ENCODE data around the gene TIMM44. TPM values are rescaled to one million over a fixed set of nuclear protein-coding genes. Genes with fewer than 3 reads are reported as not detected.

The TIMM44 gene
- total RNA-seq, 1 donor from 2014 or later, result 80.7 TPM

DNA sequence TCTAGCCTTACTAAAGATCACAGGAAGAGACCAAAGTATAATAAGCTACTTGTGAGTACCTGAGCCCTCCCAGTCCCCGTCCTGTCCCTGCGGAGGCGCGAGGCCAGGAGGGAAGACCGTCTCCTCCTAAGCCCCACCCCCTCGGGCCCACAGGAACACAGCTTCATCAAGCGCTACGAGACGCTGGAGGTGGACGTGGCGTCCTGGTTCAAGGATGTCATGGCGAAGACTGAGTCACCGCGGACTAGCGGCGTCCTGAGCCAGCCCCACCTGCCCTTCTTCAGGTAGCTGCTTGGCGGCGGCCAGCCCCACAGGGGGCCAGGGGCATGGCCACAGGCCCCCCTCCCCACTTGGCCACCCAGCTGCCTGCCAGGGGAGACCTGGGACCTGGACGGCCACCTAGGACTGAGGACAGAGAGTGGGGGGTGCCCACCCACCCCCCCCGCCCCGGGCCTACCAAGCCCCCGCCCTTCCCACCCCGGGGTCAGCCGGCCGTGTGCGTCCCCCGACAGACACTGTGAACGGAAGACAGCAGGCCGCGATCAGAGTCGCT lies 31.2 kb downstream of the TIMM44 start:
- Mint-ChIP-seq H3K27ac (no peak overlapping the region), H3K27me3 (ENCODE audit: low read depth) (peaks cover 33% of the 10 kb centered on the region)

DNA sequence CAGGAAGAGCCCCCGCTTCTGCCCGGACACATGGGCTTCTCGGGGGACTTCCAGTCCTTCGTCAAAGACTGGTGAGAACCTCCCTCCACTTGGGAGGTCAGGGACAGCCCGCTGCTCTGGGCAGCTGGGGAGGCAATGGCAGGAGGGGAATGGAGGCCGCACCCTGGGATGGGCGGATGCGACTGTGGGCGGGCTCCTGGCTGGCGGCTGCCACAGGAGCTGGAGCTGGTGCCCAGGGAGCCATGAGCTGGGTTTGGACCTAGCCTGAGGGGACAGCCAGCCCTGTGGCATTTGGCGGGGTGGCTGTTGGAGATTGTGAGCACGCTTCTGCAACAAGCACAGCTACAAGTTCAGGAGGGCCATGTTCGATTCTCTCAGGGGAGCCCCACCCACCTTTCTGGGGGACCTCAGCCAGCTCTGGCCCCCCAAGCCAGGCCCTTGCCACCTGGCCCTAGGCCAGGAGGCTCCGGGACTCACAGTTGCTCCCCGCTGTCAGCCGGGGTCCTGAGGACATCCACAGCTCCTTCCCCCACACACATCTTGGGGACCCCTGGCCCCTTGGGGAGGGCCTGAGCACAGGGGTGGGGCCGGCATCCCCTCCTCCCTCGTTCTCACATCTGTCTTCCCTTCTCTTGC lies 31.8 kb downstream of the TIMM44 start:
- H3K4me3 Mint-ChIP-seq, result no peak overlapping the region
- TF ChIP-seq CTCF (IDR thresholded peaks at IDR 0.05; ENCODE audit: unreplicated experiment), result no peak
- peaks cover 28% of the 10 kb centered on the region for H3K27me3 Mint-ChIP-seq (ENCODE audit: low read depth)
- no peak overlapping the region for H3K27ac Mint-ChIP-seq
- H3K36me3 Mint-ChIP-seq, result peaks cover 16% of the 10 kb centered on the region
- peaks cover 3% of the 10 kb centered on the region for H3K4me1 Mint-ChIP-seq
- no peaks in the 10 kb centered on the region for H3K9me3 Mint-ChIP-seq
- DNase-seq (ENCODE audit: low spot score in 2 of 2, unreplicated experiment in 2 of 2), result no peak

More for the DNA sequence above, 31.2 kb downstream of the TIMM44 start:
- Mint-ChIP-seq H3K4me1 (peaks cover 6% of the 10 kb centered on the region), H3K9me3 (no peaks in the 10 kb centered on the region), H3K36me3 (peaks cover 16% of the 10 kb centered on the region), H3K4me3 (no peak overlapping the region)
- no peak for DNase-seq (ENCODE audit: low spot score in 2 of 2, unreplicated experiment in 2 of 2)
- TF ChIP-seq CTCF (IDR thresholded peaks at IDR 0.05; ENCODE audit: unreplicated experiment), result no peak

DNA sequence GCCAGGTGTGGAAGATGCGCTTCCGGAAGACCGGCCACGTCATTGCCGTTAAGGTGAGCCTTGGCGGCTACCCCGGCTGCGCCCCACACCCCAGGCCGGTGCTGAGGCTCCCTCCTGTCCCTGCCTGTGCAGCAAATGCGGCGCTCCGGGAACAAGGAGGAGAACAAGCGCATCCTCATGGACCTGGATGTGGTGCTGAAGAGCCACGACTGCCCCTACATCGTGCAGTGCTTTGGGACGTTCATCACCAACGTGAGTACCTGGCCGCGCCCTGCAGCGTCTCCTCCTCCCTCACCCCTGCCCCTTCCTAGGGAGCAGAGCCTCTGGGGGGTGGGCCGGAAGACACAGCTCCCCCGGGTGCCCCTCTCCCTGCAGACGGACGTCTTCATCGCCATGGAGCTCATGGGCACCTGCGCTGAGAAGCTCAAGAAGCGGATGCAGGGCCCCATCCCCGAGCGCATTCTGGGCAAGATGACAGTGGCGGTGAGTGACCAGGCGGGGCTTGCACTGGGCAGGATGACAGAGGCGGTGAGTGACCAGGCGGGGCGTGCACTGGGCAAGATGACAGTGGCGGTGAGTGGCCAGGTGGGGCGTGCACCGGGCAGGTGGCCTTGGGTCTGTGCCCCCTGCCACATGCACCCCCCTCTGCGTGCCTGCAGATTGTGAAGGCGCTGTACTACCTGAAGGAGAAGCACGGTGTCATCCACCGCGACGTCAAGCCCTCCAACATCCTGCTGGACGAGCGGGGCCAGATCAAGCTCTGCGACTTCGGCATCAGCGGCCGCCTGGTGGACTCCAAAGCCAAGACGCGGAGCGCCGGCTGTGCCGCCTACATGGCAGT lies 32.9 kb downstream of the TIMM44 start:
- Mint-ChIP-seq H3K36me3 (peaks cover 16% of the 10 kb centered on the region), H3K4me3 (no peak overlapping the region), H3K27ac (no peak overlapping the region), H3K4me1 (peaks cover 4% of the 10 kb centered on the region), H3K27me3 (ENCODE audit: low read depth) (peaks cover 20% of the 10 kb centered on the region), H3K9me3 (no peaks in the 10 kb centered on the region)
- TF ChIP-seq CTCF (IDR thresholded peaks at IDR 0.05; ENCODE audit: unreplicated experiment), result no peak
- no peak for DNase-seq (ENCODE audit: low spot score in 2 of 2, unreplicated experiment in 2 of 2)

DNA sequence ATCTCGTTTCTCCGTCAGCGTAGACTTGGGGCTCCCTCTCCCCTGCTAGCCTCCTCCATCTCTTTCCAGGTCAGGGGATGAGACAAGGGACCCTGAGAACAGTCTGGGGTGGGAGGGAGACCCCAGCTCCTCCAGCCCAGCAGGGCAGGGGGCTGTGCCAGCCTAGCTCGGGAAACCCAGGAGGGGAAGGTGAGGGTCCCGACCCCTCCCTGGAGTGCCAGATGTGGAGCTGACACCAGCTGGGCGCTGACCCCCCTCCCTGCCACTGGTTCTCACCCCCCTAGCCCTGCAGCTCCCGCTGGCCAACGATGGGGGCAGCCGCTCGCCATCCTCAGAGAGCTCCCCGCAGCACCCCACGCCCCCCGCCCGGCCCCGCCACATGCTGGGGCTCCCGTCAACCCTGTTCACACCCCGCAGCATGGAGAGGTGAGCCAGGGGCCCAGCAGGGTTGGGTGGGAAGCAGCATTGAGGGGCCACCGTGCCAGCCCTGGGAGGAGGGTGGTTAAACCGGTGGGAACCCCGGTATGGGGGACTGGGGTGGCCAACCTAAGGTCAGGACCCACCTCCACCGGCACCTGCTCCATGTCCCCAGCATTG lies 33.9 kb downstream of the TIMM44 start:
- Mint-ChIP-seq H3K36me3 (peaks cover 16% of the 10 kb centered on the region), H3K27me3 (ENCODE audit: low read depth) (peaks cover 11% of the 10 kb centered on the region), H3K4me3 (no peak overlapping the region), H3K9me3 (no peaks in the 10 kb centered on the region), H3K27ac (no peak overlapping the region), H3K4me1 (peaks cover 11% of the 10 kb centered on the region)
- no peak for TF ChIP-seq CTCF (IDR thresholded peaks at IDR 0.05; ENCODE audit: unreplicated experiment)
- no peak for DNase-seq (ENCODE audit: low spot score in 2 of 2, unreplicated experiment in 2 of 2)

DNA sequence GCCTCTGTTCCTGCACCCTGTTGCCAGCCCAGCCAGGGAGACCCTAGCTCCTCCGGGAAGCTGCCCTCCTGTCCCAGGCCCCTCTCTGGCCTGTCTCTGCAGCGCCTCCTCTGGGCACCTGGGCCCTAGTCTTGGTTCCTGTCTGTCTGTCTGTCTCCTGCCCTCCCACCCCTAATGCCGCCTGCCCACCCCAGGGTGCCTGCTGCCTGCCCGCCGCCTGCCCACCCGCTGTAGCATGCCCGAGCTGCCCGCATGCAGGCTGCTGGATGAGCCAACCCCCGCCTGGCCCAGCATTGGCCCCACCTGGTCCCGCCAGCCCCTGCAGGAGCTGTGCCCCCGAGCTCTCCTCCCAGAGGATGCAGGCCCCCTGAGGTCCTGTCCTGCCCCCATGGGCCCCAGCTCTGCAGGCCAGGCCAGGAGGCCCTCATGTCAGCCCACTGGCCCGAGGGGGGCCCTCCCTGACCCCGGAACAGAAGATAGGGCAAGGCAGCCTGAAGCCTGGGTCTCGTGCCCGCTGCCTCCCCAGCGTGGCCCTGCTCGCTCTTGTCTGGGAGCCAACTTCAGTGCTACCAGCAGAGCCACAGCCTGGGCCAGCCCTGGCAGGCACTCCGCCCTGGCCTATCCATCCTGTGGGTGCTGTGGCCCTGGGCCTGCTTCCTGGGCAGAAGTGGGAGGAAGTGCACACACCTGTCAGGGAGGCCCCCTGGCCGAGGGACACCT lies 34.6 kb downstream of the TIMM44 start:
- DNase-seq (ENCODE audit: low spot score in 2 of 2, unreplicated experiment in 2 of 2), result no peak
- H3K4me1 Mint-ChIP-seq, result peaks cover 13% of the 10 kb centered on the region
- TF ChIP-seq CTCF (IDR thresholded peaks at IDR 0.05; ENCODE audit: unreplicated experiment), result no peak
- no peak overlapping the region for H3K4me3 Mint-ChIP-seq
- H3K36me3 Mint-ChIP-seq, result peaks cover 16% of the 10 kb centered on the region
- H3K27ac Mint-ChIP-seq, result no peak overlapping the region
- no peaks in the 10 kb centered on the region for H3K9me3 Mint-ChIP-seq
- H3K27me3 Mint-ChIP-seq (ENCODE audit: low read depth), result peaks cover 6% of the 10 kb centered on the region

All from mesothelial cell of epicardium (in vitro differentiated cells).